GM23338 (cell line): ENCODE results near the gene SIL1.

ENCODE experiments used
- CREB1 ChIP-seq: fragments of 250-450 bp; sonication (Bioruptor Pico); IDR thresholded peaks from 2 replicates; pipeline ENCODE4 v1.5.0; 2020; ENCODE audit warnings: low read depth, mild to moderate bottlenecking, moderate library complexity
- CTCF ChIP-seq, 2 experiments: fragments of 200-600 bp in 1 of 2; sonication (generic) in 1 of 2; conservative IDR thresholded peaks; 2 replicates each; pipeline versions ENCODE4 v1.5.1 to v1.6.1; 2016 to 2017; ENCODE audit warnings: antibody characterized with exemption in 2 of 2, low read depth in 2 of 2, mild to moderate bottlenecking in 2 of 2, moderate library complexity in 1 of 2
- EZH2 ChIP-seq: fragments of 200-600 bp; sonication (generic); IDR thresholded peaks from one replicate; pipeline ENCODE4 v1.8.0; 2017; ENCODE audit warnings: antibody characterized with exemption, mild to moderate bottlenecking, low read depth; ENCODE audit not compliant: unreplicated experiment
- EZH2phosphoT487 ChIP-seq: fragments of 200-600 bp; sonication (generic); IDR thresholded peaks from one replicate; pipeline ENCODE4 v1.8.1; 2018; ENCODE audit warnings: antibody characterized with exemption; ENCODE audit not compliant: unreplicated experiment
- JUNB ChIP-seq: IDR thresholded peaks from one replicate; pipeline ENCODE4 v1.6.1; 2016; ENCODE audit warnings: antibody characterized with exemption; ENCODE audit not compliant: unreplicated experiment
- NANOG ChIP-seq: IDR thresholded peaks from 2 replicates; pipeline ENCODE4 v1.6.1; 2016; ENCODE audit warnings: antibody characterized with exemption, borderline replicate concordance
- POLR2AphosphoS5 ChIP-seq: IDR thresholded peaks from 2 replicates; pipeline ENCODE4 v1.6.1; 2016; ENCODE audit warnings: antibody characterized with exemption, low read depth
- STAT1 ChIP-seq: IDR thresholded peaks from one replicate; pipeline ENCODE4 v1.6.1; 2016; ENCODE audit warnings: antibody characterized with exemption; ENCODE audit not compliant: unreplicated experiment
- TF ChIP-seq, protein P1 (sequence below): IDR thresholded peaks from one replicate; pipeline ENCODE4 v1.6.1; 2018; ENCODE audit warnings: antibody characterized with exemption; ENCODE audit not compliant: unreplicated experiment
- TF ChIP-seq, protein P2 (sequence below): fragments of 250-450 bp; sonication (Bioruptor Pico); IDR thresholded peaks from 2 replicates; pipeline ENCODE4 v1.5.0; 2020; ENCODE audit warnings: mild to moderate bottlenecking, moderate library complexity

GRCh38 chr5:138926257-138926656 is 271.9 kb downstream of the SIL1 start:
- TF ChIP-seq EZH2 (no peak), CTCF (conservative IDR thresholded peaks at IDR 0.05; ENCODE audit: low read depth in 2 of 2) (no peak), STAT1 (no peak), POLR2AphosphoS5 (no peak), CREB1 (no peak), NANOG (no peak), EZH2phosphoT487 (no peak), JUNB (no peak)
- TF ChIP-seq, protein P1, sequence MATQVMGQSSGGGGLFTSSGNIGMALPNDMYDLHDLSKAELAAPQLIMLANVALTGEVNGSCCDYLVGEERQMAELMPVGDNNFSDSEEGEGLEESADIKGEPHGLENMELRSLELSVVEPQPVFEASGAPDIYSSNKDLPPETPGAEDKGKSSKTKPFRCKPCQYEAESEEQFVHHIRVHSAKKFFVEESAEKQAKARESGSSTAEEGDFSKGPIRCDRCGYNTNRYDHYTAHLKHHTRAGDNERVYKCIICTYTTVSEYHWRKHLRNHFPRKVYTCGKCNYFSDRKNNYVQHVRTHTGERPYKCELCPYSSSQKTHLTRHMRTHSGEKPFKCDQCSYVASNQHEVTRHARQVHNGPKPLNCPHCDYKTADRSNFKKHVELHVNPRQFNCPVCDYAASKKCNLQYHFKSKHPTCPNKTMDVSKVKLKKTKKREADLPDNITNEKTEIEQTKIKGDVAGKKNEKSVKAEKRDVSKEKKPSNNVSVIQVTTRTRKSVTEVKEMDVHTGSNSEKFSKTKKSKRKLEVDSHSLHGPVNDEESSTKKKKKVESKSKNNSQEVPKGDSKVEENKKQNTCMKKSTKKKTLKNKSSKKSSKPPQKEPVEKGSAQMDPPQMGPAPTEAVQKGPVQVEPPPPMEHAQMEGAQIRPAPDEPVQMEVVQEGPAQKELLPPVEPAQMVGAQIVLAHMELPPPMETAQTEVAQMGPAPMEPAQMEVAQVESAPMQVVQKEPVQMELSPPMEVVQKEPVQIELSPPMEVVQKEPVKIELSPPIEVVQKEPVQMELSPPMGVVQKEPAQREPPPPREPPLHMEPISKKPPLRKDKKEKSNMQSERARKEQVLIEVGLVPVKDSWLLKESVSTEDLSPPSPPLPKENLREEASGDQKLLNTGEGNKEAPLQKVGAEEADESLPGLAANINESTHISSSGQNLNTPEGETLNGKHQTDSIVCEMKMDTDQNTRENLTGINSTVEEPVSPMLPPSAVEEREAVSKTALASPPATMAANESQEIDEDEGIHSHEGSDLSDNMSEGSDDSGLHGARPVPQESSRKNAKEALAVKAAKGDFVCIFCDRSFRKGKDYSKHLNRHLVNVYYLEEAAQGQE, result no peak
- TF ChIP-seq, protein P2, sequence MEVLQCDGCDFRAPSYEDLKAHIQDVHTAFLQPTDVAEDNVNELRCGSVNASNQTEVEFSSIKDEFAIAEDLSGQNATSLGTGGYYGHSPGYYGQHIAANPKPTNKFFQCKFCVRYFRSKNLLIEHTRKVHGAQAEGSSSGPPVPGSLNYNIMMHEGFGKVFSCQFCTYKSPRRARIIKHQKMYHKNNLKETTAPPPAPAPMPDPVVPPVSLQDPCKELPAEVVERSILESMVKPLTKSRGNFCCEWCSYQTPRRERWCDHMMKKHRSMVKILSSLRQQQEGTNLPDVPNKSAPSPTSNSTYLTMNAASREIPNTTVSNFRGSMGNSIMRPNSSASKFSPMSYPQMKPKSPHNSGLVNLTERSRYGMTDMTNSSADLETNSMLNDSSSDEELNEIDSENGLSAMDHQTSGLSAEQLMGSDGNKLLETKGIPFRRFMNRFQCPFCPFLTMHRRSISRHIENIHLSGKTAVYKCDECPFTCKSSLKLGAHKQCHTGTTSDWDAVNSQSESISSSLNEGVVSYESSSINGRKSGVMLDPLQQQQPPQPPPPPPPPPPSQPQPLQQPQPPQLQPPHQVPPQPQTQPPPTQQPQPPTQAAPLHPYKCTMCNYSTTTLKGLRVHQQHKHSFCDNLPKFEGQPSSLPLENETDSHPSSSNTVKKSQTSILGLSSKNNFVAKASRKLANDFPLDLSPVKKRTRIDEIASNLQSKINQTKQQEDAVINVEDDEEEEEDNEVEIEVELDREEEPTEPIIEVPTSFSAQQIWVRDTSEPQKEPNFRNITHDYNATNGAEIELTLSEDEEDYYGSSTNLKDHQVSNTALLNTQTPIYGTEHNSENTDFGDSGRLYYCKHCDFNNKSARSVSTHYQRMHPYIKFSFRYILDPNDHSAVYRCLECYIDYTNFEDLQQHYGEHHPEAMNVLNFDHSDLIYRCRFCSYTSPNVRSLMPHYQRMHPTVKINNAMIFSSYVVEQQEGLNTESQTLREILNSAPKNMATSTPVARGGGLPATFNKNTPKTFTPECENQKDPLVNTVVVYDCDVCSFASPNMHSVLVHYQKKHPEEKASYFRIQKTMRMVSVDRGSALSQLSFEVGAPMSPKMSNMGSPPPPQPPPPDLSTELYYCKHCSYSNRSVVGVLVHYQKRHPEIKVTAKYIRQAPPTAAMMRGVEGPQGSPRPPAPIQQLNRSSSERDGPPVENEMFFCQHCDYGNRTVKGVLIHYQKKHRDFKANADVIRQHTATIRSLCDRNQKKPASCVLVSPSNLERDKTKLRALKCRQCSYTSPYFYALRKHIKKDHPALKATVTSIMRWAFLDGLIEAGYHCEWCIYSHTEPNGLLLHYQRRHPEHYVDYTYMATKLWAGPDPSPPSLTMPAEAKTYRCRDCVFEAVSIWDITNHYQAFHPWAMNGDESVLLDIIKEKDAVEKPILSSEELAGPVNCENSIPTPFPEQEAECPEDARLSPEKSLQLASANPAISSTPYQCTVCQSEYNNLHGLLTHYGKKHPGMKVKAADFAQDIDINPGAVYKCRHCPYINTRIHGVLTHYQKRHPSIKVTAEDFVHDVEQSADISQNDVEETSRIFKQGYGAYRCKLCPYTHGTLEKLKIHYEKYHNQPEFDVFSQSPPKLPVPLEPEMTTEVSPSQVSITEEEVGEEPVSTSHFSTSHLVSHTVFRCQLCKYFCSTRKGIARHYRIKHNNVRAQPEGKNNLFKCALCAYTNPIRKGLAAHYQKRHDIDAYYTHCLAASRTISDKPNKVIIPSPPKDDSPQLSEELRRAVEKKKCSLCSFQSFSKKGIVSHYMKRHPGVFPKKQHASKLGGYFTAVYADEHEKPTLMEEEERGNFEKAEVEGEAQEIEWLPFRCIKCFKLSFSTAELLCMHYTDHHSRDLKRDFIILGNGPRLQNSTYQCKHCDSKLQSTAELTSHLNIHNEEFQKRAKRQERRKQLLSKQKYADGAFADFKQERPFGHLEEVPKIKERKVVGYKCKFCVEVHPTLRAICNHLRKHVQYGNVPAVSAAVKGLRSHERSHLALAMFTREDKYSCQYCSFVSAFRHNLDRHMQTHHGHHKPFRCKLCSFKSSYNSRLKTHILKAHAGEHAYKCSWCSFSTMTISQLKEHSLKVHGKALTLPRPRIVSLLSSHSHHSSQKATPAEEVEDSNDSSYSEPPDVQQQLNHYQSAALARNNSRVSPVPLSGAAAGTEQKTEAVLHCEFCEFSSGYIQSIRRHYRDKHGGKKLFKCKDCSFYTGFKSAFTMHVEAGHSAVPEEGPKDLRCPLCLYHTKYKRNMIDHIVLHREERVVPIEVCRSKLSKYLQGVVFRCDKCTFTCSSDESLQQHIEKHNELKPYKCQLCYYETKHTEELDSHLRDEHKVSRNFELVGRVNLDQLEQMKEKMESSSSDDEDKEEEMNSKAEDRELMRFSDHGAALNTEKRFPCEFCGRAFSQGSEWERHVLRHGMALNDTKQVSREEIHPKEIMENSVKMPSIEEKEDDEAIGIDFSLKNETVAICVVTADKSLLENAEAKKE, result no peak
